Neural cell (in vitro differentiated cells): ENCODE data around the gene UGGT2. TPM values are rescaled to one million over a fixed set of nuclear protein-coding genes. Genes with fewer than 3 reads are reported as not detected.

Source experiments
- H2AFZ ChIP-seq: fragments of 200-600, 300-800 bp; sonication (generic), shearing (Covaris generic); 2 replicates; pipeline ENCODE4 v1.6.0; 2014; ENCODE audit warnings: low read depth, mild to moderate bottlenecking, antibody characterized with exemption, low read length, moderate library complexity
- H3F3A ChIP-seq: fragments of 200-600 bp; shearing (Covaris generic); 2 replicates; pipeline ENCODE4 v1.6.1; 2016; ENCODE audit warnings: mild to moderate bottlenecking, moderate library complexity, mixed read lengths, antibody characterized with exemption, low read length; ENCODE audit not compliant: insufficient read depth, poor library complexity, severe bottlenecking
- H3K27ac ChIP-seq: fragments of 200-600, 300-800 bp; sonication (generic), shearing (Covaris generic); 2 replicates; pipeline ENCODE4 v1.5.1; 2014; ENCODE audit warnings: mild to moderate bottlenecking, low read length, moderate library complexity
- H3K27me3 ChIP-seq: fragments of 300-800, 200-600 bp; sonication (generic), shearing (Covaris generic); 2 replicates; pipeline ENCODE4 v1.6.0; 2014; ENCODE audit warnings: mild to moderate bottlenecking, low read depth, low read length, moderate library complexity; ENCODE audit not compliant: insufficient read depth
- H3K36me3 ChIP-seq: fragments of 300-800, 200-600 bp; sonication (generic), shearing (Covaris generic); 2 replicates; pipeline ENCODE4 v1.5.1; 2014; ENCODE audit warnings: mild to moderate bottlenecking, antibody characterized with exemption, low read length, moderate library complexity; ENCODE audit not compliant: insufficient read depth
- H3K4me2 ChIP-seq: fragments of 300-800, 200-600 bp; sonication (generic), shearing (Covaris generic); 2 replicates; pipeline ENCODE4 v1.6.0; 2014; ENCODE audit warnings: mild to moderate bottlenecking, low read length
- H3K4me3 ChIP-seq: fragments of 300-800, 200-600 bp; sonication (generic), shearing (Covaris generic); 2 replicates; pipeline ENCODE4 v1.5.1; 2014; ENCODE audit warnings: mild to moderate bottlenecking, low read length, moderate library complexity
- H3K79me2 ChIP-seq: fragments of 200-600 bp; shearing (Covaris generic); replicated peaks from 2 replicates; pipeline ENCODE4 v1.6.0; 2014; ENCODE audit warnings: mild to moderate bottlenecking, low read length, moderate library complexity; ENCODE audit not compliant: insufficient read depth
- H3K9ac ChIP-seq: fragments of 300-800, 200-600 bp; sonication (generic), shearing (Covaris generic); 2 replicates; pipeline ENCODE4 v1.6.1; 2016; ENCODE audit warnings: mild to moderate bottlenecking, low read length, mixed read lengths
- H3K9me2 ChIP-seq: fragments of 200-600 bp; shearing (Covaris generic); 2 replicates; pipeline ENCODE4 v1.6.1; 2016; ENCODE audit warnings: mild to moderate bottlenecking, low read length, mixed read lengths; ENCODE audit not compliant: insufficient read depth
- H3K9me3 ChIP-seq: fragments of 200-600, 300-800 bp; sonication (generic), shearing (Covaris generic); 2 replicates; pipeline ENCODE4 v1.6.1; 2016; ENCODE audit warnings: mild to moderate bottlenecking, mixed run types, low read length, moderate library complexity, mixed read lengths
- H4K20me1 ChIP-seq: fragments of 200-600 bp; shearing (Covaris generic); 2 replicates; pipeline ENCODE4 v1.6.1; 2016; ENCODE audit warnings: mild to moderate bottlenecking, mixed run types; ENCODE audit not compliant: insufficient read depth
- EP300 ChIP-seq: fragments of 450-650 bp; conservative IDR thresholded peaks from 2 replicates; pipeline ENCODE4 v1.6.1; 2014; ENCODE audit warnings: antibody characterized with exemption, mild to moderate bottlenecking, moderate library complexity; ENCODE audit not compliant: poor library complexity, severe bottlenecking
- EZH2 ChIP-seq: fragments of 200-600, 300-800 bp; shearing (Covaris generic), sonication (generic); IDR thresholded peaks from 2 replicates; pipeline ENCODE4 v1.6.1; 2014; ENCODE audit warnings: antibody characterized with exemption, low read length, borderline replicate concordance, mild to moderate bottlenecking; ENCODE audit not compliant: insufficient read depth, poor library complexity, severe bottlenecking
- MXI1 ChIP-seq: fragments of 450-650 bp; conservative IDR thresholded peaks from 2 replicates; pipeline ENCODE4 v1.6.1; 2014; ENCODE audit warnings: antibody characterized with exemption, mild to moderate bottlenecking; ENCODE audit not compliant: poor library complexity, severe bottlenecking
- POLR2AphosphoS5 ChIP-seq: IDR thresholded peaks from 2 replicates; pipeline ENCODE4 v1.6.1; 2012
- RAD21 ChIP-seq: fragments of 450-650 bp; conservative IDR thresholded peaks from 2 replicates; pipeline ENCODE4 v1.6.1; 2014; ENCODE audit warnings: antibody characterized with exemption, mild to moderate bottlenecking, moderate library complexity
- REST ChIP-seq: IDR thresholded peaks from 2 replicates; pipeline ENCODE4 v1.6.1; 2012; ENCODE audit warnings: borderline replicate concordance
- SMC3 ChIP-seq: fragments of 450-650 bp; conservative IDR thresholded peaks from 2 replicates; pipeline ENCODE4 v1.6.1; 2014; ENCODE audit warnings: antibody characterized with exemption, mild to moderate bottlenecking, moderate library complexity; ENCODE audit not compliant: poor library complexity
- TAF1 ChIP-seq: IDR thresholded peaks from 2 replicates; pipeline ENCODE4 v1.6.1; 2012; ENCODE audit warnings: low read depth
- polyA plus RNA-seq: library from polyadenylated mRNA; depleted of rRNA; stranded (reverse); fragments of >200 nt; gene quantifications from 2 replicates; pipeline ENCODE4 v1.2.3, GENCODE V29; 2014
- TF ChIP-seq, protein P1 (sequence below): fragments of 450-650 bp; IDR thresholded peaks from 2 replicates; pipeline ENCODE4 v1.5.1; 2014; ENCODE audit warnings: antibody characterized with exemption, mild to moderate bottlenecking, moderate library complexity; ENCODE audit not compliant: poor library complexity, severe bottlenecking

The UGGT2 gene
- polyA plus RNA-seq, 1 donor from 2014 or later = 35.3 TPM

- Histone ChIP-seq H3K4me3 (no peak overlapping the region), H3K27me3 (no peaks in the 10 kb centered on the region), H3K9me2 (no peaks in the 10 kb centered on the region), H2AFZ (no peak overlapping the region), H4K20me1 (no peaks in the 10 kb centered on the region), H3K9me3 (no peaks in the 10 kb centered on the region), H3K4me2 (no peak overlapping the region), H3K27ac (no peak overlapping the region), H3K79me2 (no peaks in the 10 kb centered on the region), H3K9ac (no peak overlapping the region), H3K36me3 (no peaks in the 10 kb centered on the region), H3F3A (no peaks in the 10 kb centered on the region)
- no peak for TF ChIP-seq TAF1
- no peak for TF ChIP-seq EP300
- TF ChIP-seq POLR2AphosphoS5 = no peak
These were observed 50.7 kb downstream of the UGGT2 start for GRCh38 chr13:96002322-96003131.

- Histone ChIP-seq H3K9ac (no peak overlapping the region), H3K9me3 (no peaks in the 10 kb centered on the region)
These were observed 53.1 kb downstream of the UGGT2 start for GRCh38 chr13:96000069-96000468.

More at GRCh38 chr13:96000069-96000468, 53.1 kb downstream of the UGGT2 start:
- no peaks in the 10 kb centered on the region for H4K20me1 ChIP-seq
- TF ChIP-seq EP300 (no peak), SMC3 (no peak), REST (no peak), POLR2AphosphoS5 (no peak), RAD21 (no peak), EZH2 (no peak), TAF1 (no peak), MXI1 (no peak)
- TF ChIP-seq, protein P1, sequence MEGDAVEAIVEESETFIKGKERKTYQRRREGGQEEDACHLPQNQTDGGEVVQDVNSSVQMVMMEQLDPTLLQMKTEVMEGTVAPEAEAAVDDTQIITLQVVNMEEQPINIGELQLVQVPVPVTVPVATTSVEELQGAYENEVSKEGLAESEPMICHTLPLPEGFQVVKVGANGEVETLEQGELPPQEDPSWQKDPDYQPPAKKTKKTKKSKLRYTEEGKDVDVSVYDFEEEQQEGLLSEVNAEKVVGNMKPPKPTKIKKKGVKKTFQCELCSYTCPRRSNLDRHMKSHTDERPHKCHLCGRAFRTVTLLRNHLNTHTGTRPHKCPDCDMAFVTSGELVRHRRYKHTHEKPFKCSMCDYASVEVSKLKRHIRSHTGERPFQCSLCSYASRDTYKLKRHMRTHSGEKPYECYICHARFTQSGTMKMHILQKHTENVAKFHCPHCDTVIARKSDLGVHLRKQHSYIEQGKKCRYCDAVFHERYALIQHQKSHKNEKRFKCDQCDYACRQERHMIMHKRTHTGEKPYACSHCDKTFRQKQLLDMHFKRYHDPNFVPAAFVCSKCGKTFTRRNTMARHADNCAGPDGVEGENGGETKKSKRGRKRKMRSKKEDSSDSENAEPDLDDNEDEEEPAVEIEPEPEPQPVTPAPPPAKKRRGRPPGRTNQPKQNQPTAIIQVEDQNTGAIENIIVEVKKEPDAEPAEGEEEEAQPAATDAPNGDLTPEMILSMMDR = no peak
- no peak overlapping the region for H3K4me2 ChIP-seq
- no peak overlapping the region for H3K4me3 ChIP-seq
- no peaks in the 10 kb centered on the region for H3K27me3 ChIP-seq
- no peaks in the 10 kb centered on the region for H3F3A ChIP-seq
- H3K9me2 ChIP-seq = no peaks in the 10 kb centered on the region
- no peaks in the 10 kb centered on the region for H3K36me3 ChIP-seq
- no peaks in the 10 kb centered on the region for H3K79me2 ChIP-seq
- H2AFZ ChIP-seq = no peak overlapping the region
- H3K27ac ChIP-seq = no peak overlapping the region
